Measurements from ENCODE around the gene BATF3. TPM values are rescaled to one million over a fixed set of nuclear protein-coding genes. Genes with fewer than 3 reads are reported as not detected.

BATF3 gene
- total and polyA plus RNA-seq, 2 donors (not counting 3 experiments of a cell fraction or from before 2014, with no cell fraction given), result 0.69 to 1.9 TPM

- Histone ChIP-seq H4K20me1 (replicated peaks; ENCODE audit: control insufficient read depth, extremely low read depth, insufficient read depth, low read length) (no peaks in the 10 kb centered on the region), H3K9me3 (replicated peaks; ENCODE audit: control insufficient read depth, insufficient read depth, low read length) (no peaks in the 10 kb centered on the region), H3K79me2 (ENCODE audit: control insufficient read depth, insufficient read depth, low read length) (no peaks in the 10 kb centered on the region), H3K27me3 (ENCODE audit: control insufficient read depth in 2 of 2, insufficient read depth in 2 of 2, low read length in 2 of 2) (peaks cover 40 to 64% of the 10 kb centered on the region in 2 experiments), H3K4me1 (ENCODE audit: control insufficient read depth, extremely low read depth, insufficient read depth, low read length) (peaks cover 16% of the 10 kb centered on the region), H3K9ac (replicated peaks; ENCODE audit: extremely low read depth, insufficient read depth, low read length) (no peak overlapping the region), H3K4me2 (ENCODE audit: insufficient read depth, low read length) (no peak overlapping the region), H3K9me1 (replicated peaks; ENCODE audit: control insufficient read depth, extremely low read depth, insufficient read depth, low read length) (no peaks in the 10 kb centered on the region), H2AFZ (ENCODE audit: low read depth, low read length) (peak overlapping the region; percentile 83), H3K36me3 (ENCODE audit: control insufficient read depth in 2 of 2, extremely low read depth in 1 of 2, insufficient read depth in 2 of 2, low read length in 2 of 2) (no peaks in the 10 kb centered on the region), H3K27ac (ENCODE audit: insufficient read depth, low read depth, low read length) (no peak overlapping the region), H3K4me3 (replicated peaks in 1 of 3; ENCODE audit: insufficient read depth in 1 of 3, low read depth in 1 of 3, low read length in 3 of 3) (no peak overlapping the region)
- dilution Hi-C loops (cut with MboI; ENCODE audit: extremely low pct_ligation_motif_present, low sequenced_read_pairs), result no loop called here
- FAIRE-seq (no peak), DNase-seq (ENCODE audit: low read depth, low spot score) (no peak)
- TF ChIP-seq, protein P1, sequence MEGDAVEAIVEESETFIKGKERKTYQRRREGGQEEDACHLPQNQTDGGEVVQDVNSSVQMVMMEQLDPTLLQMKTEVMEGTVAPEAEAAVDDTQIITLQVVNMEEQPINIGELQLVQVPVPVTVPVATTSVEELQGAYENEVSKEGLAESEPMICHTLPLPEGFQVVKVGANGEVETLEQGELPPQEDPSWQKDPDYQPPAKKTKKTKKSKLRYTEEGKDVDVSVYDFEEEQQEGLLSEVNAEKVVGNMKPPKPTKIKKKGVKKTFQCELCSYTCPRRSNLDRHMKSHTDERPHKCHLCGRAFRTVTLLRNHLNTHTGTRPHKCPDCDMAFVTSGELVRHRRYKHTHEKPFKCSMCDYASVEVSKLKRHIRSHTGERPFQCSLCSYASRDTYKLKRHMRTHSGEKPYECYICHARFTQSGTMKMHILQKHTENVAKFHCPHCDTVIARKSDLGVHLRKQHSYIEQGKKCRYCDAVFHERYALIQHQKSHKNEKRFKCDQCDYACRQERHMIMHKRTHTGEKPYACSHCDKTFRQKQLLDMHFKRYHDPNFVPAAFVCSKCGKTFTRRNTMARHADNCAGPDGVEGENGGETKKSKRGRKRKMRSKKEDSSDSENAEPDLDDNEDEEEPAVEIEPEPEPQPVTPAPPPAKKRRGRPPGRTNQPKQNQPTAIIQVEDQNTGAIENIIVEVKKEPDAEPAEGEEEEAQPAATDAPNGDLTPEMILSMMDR (IDR thresholded peaks at IDR 0.05; ENCODE audit: extremely low read depth in 1 of 2, insufficient read depth in 1 of 2, low read depth in 1 of 2, low read length in 2 of 2), result no peak
- TF ChIP-seq JUN (IDR thresholded peaks at IDR 0.05; ENCODE audit: borderline replicate concordance, insufficient read depth, insufficient read length, low read depth), result no peak
- no peak for TF ChIP-seq FOS (IDR thresholded peaks at IDR 0.05; ENCODE audit: borderline replicate concordance, insufficient read depth, low read length)
- no peak for TF ChIP-seq GATA2 (IDR thresholded peaks at IDR 0.05; ENCODE audit: insufficient read depth, insufficient read length, low read depth, low read length)
- no peak for TF ChIP-seq MYC (IDR thresholded peaks at IDR 0.05; ENCODE audit: low read depth, low read length)
- TF ChIP-seq POLR2A (IDR thresholded peaks at IDR 0.05; ENCODE audit: low read depth, low read length), result no peak
- TF ChIP-seq, protein P2, sequence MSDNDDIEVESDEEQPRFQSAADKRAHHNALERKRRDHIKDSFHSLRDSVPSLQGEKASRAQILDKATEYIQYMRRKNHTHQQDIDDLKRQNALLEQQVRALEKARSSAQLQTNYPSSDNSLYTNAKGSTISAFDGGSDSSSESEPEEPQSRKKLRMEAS (IDR thresholded peaks at IDR 0.05; ENCODE audit: insufficient read depth, insufficient read length), result no peak
- TF ChIP-seq POLR2AphosphoS5 (IDR thresholded peaks at IDR 0.05; ENCODE audit: insufficient read depth, low read depth, low read length), result no peak
- TF ChIP-seq EZH2 (IDR thresholded peaks at IDR 0.05; ENCODE audit: borderline replicate concordance, low read depth, low read length, severe bottlenecking), result no peak
- ChIA-PET CTCF (interaction anchor here (0.6 to 4.8 kb wide), 8 partner anchors 10 to 297 kb away, joined by 4 to 22 read pairs (median 5); partner anchors contain the start of gene ATF3), POLR2A (interaction anchor here (0.5 kb wide), 1 partner anchor 22 kb away, joined by 3 read pairs; no protein-coding TSS in a partner anchor)
- intact Hi-C loops (cut with micrococcal nuclease), result loop anchor here (5.0 kb wide), 1 partner anchor 356 kb away; no protein-coding TSS in a partner anchor
- no TSS peak for BruUV-seq (replicated peaks)
Measured at GRCh38 chr1:212698467-212699103, 1.1 kb downstream of the BATF3 start.

All from endothelial cell of umbilical vein (primary cell).